GM19455 (cell line): ENCODE results near the gene NSG2.

Experiments used
- ATAC-seq: cut with Tn5 transposase; IDR thresholded peaks from one replicate; pipeline ENCODE4 v1.9.1; 2021; ENCODE audit not compliant: unreplicated experiment

The NSG2 gene

DNA sequence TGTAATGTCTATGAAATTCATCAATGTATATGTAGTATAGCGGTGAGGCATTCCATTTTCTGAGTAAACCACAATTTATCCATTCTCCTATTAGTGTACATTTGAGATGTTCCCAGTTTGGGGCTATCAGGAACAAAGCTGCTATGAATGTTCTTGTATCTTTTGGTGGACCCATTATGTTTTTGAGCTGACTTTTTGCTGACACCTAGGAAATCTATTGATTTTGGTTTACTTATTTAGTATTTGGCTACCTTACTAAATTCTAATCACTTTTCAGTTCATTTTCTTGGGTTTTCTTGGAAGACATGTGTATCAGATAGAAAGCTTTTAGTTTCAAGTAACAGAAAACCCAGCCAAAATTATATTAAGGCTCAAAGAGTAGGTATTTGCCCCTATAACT lies 13.7 kb downstream of the NSG2 start:
- no peak for ATAC-seq

DNA sequence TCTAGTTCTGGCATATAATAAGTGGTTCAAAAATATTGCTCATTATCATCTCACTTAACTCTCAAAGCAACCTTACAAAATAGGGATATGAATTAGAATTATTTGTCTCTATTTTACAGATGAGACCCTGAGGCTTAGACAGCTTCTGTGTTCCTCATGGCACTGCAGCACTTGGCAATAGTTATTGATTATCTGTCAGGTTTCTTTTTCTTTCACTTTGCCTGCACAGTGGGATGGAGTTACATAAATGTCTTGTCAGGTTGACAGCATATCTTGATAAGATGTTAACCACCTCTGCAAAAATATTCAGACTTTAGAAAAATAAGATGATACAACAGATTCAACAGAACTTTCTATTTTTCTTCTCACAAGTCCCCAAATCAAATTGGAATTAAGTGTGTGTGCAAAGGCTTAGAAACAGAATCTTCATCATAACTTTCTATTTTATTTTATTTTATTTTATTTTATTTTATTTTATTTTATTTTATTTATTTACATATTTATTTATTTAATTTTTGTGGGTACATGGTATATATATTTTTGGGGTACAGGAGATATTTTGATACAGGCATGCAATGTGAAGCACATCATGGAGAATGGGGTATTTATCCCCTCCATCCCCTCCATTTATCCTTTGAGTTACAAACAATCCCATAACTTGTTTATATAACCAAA lies 17.7 kb downstream of the NSG2 start:
- ATAC-seq = no peak

DNA sequence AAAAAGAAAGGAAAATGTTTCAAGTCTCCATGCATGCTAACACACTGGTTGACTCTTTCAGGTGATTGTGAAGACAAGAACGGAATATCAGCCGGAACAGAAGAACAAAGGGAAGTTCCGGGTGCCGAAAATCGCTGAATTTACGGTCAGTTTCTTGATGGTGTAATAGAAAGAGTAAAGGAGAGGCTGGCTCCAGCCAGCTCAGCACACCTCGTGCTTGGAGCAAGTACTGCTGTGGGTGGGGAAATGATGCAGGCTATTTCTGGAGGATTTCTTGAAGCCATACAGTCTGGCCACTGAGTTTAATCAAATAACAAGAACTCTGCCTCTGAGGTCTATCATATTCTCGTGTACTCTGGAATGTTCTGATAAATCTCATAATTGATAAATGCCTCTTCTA lies 18.7 kb downstream of the NSG2 start:
- ATAC-seq = no peak

DNA sequence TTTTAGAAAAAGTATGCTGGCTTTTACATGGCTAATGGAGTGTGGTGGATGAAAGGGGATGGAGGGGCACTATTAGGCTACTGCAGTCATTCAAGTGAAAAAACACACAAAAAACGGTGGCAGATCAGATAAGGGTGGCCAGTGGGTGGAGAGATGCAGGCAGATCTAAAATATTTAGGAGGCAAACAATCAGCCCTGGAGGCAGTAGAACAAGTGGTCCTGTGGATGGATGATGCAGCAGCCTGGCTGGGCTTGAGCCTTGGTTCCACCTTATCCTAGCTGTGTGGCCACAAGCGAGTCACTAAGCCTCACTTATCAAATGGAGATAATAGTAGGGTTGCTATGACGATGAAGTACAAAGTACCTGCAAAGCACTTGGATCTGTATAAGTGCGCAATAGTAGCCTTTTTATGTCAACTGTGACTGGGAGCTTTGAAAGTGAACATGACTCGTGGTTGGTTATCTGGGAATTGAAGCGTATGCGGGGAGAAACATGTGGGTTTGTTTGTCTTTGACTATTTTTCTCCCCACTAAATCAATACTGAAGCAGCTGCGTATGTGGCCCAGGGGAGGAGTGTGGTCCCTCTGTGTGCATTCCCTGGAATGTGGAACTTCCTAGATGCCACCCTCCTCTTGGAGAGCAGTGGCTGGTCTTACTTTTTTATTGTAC lies 20.2 kb downstream of the NSG2 start:
- ATAC-seq = no peak

DNA sequence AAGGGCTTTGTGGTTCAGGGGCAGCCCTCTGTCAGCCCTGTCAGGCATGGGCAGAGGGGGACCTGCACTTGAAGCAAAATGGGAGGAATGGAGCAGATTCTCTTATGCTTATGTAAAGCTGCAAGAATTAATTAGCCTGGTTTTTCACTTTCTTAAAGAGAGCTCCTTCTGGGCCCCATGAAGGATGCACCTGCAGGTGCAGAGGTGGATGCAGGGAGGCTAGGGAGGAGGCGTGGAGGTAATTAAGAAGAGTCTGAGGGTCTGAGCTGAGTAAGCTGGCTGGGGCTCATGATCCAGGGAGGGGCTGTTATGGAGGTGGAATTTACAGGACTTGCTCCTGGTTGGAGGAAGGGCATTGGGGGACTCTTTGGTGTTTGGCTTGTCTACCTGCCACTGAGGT lies 22.0 kb downstream of the NSG2 start:
- ATAC-seq = no peak

GRCh38 chr5:174071484-174071883 lies 26.0 kb downstream of the NSG2 start:
- ATAC-seq = no peak

GRCh38 chr5:174073122-174073660 lies 27.7 kb downstream of the NSG2 start:
- ATAC-seq = no peak

DNA sequence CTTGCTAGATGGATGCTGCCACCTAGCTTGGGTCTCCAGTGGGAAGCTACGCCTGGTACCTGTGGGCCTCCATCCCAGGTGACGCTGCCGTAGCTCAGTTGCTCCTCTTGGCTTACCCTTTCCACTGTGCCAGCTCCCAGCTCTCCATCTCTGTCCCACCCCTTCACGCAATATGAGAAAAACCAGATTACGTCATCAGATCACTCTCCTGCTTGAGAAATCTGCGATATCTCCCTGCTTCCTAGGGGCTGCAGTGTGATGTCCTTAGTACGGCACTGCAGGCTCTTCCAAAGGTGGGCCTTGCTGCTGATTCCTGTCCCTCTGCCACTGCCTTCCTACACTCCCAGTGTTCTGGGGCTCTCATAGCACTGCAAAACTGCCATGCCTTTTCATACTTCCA lies 28.9 kb downstream of the NSG2 start:
- no peak for ATAC-seq

- ATAC-seq = no peak
Observed at GRCh38 chr5:174078416-174078815, 32.9 kb downstream of the NSG2 start.

GRCh38 chr5:174082286-174082685 lies 36.8 kb downstream of the NSG2 start:
- ATAC-seq = no peak

- no peak for ATAC-seq
Observed at GRCh38 chr5:174083056-174083827, 37.7 kb downstream of the NSG2 start.

DNA sequence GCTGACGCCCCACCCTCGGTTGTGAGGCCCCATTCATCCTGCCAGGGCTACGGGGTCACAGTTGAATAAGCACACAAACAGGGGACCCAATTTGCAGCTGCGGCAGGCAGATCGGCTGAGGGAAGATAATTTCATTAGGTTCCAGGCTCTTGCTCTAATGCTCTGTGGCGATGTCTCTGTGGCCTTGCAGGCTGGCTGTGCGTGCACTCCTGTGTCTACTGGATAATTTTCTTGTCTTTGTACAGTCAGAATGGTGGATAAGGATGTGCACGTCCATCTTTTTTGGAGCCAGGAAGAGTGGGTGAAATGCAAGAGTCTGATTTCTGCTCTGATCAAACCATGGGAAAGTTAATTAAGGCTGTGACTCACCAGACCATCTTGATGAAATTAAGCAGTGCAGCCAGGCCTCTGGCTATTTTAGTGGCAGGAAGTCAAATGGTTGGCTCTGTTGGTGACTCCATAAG lies 39.2 kb downstream of the NSG2 start:
- no peak for ATAC-seq

DNA sequence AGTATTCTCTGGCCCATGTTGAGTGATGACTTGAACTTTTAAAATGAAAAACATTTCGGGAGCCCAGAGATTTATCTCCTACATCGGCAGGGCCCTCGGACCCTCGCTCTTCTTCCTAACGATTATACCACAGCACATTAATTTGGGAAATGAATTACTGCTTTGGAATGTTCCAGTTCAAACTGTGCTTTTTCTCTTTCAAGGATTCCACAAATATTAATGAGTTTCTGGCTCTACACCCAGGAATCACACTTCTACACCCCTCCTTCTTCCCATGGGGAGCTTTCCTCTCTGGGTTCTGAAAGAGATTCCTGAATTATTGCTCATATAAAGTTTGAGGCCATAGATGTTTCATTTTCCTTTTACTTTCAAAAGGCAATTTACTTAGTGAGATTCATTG lies 41.2 kb downstream of the NSG2 start:
- ATAC-seq = no peak

DNA sequence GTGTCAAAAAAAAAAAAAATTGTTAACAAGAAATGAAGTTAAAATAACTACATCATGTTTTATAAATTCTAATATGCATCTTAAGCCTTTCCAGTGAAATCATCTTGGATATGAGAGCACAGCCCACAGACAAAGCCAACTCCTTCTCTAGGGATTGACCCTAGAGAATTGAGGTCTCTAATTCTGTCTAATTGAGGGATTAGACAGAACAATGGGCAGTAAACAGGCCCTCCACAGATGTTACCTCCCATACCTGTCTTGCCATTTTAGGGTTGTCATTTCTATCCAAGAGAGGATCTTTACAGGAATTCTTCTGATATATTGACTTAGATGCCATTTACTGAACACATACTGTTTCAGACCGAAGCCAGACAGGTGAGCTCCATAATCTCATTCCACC lies 42.3 kb downstream of the NSG2 start:
- ATAC-seq = no peak

- ATAC-seq = no peak
Observed at GRCh38 chr5:174090129-174090528, 44.6 kb downstream of the NSG2 start.

GRCh38 chr5:174093123-174093522 lies 47.6 kb downstream of the NSG2 start:
- no peak for ATAC-seq

DNA sequence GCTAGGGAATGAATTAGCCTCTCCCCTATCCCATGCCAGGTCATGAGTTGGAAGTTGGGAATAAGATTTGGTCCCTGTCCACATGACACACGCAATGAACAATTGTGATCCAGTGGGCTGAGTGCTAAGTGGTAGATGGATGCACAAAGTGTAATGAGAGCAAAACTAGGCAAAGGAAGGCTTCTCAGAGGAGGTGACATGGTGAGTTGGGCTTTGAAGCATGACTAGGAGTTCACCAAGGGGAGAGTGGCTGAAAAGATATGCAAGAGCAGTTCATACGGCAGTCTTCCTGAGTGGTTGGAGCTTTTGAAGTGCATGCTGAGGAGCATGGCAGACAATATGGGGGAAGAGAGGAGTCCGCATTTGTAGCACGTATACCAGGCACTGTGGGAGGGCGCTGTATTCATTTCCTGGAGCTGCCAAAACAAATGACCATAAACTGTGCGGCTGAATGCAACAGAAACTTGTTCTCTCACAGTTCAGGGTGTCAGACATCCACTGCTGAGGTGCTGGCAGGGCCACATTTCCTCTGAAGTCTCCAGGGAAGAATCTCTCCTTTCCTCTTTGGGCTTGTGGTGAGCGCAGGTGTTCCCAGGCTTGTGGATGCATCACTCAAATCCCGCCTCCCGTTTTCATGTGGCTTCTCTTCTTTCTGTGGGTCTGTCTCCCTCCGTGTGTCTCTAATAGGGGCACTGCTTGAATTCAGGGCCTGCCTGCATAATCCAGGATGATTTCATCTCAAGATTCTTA lies 49.5 kb downstream of the NSG2 start:
- no peak for ATAC-seq

DNA sequence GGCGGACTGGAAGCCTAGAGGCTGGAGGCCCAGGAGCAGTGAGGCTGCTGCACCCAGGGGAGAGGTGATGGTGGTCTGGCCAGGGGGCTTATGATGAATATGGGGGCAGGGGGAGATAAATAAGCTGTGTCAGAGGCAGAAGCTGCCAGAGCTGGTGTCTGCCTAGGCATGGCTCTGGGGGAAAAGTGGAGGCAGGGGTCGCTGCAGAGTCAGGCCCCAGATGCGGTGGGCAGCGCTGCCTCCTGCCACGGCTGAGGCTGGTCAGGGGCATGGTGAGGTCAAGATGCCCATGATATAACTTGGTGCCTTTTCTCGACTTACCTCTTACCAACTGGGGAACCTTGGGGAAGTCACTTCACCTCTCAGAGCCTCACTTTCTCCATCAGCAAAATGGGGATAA lies 51.1 kb downstream of the NSG2 start:
- no peak for ATAC-seq

DNA sequence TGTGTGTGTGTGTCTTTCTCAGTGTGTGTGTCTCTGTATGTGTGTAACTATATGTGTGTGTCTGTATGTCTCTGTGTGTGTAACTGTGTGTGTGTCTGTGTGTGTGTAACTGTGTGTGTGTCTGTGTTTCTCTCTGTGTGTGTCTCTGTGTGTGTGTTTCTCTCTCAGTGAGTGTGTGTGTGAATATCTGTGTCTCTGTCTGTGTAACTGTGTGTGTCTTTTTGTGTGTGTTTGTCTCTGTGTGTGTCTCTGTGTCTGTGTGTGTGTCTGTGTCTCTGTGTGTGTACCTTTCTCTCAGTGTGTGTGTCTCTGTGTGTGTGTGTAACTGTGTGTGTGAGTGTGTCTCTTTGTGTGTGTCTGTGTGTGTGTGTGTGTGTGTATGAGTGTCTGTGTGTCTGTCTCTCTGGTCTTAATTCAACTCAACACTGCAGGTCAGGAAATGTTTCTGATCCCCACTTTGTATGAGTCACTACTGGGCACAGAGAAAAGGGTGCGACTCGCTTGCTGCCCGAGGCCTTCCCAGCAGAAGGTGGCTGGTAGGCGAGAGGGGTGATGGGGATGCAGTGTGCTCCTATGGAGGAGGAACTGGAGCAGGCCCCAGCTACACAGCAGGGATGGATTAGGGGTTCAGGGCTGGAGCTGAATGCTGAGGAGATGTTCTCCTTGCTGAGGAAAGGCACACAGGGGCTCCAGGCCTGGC lies 52.1 kb downstream of the NSG2 start:
- no peak for ATAC-seq

- no peak for ATAC-seq
Observed at GRCh38 chr5:174098694-174099093, 53.2 kb downstream of the NSG2 start.

GRCh38 chr5:174100490-174100889 lies 55.0 kb downstream of the NSG2 start:
- ATAC-seq = no peak
